Smooth muscle cell of trachea (primary cell): ENCODE data around the gene PSMD11. TPM values are rescaled to one million over a fixed set of nuclear protein-coding genes. Genes with fewer than 3 reads are reported as not detected.

Experiments
- total RNA-seq: library from RNA; depleted of rRNA; stranded (reverse); fragments of >200 nt; gene quantifications from 2 replicates; pipeline ENCODE4 v1.2.1, GENCODE V29; 2014

PSMD11 gene
- total RNA-seq = 71.5 and 112 TPM in 2 replicates

GRCh38 chr17:32444301-32445073 is at the start of gene PSMD11:
Gene PSMD11 (plus strand): TSS chr17:32444510. CDS start chr17:32444524, 14 bp downstream.

GRCh38 chr17:32486701-32487472 is 42.6 kb downstream of the PSMD11 start, which contains the start of gene CDK5R1:
Gene CDK5R1 (plus strand): TSS chr17:32486993. CDS start chr17:32487621, 628 bp downstream.

Other genes with a start within 250 kb of the PSMD11 start
- gene RHBDL3, start 178.7 kb upstream of the PSMD11 start, total RNA-seq = under 0.01 and 0.33 TPM in 2 replicates
- 12.6 and 21.8 TPM in 2 replicates for gene C17orf75, start 102.3 kb upstream of the PSMD11 start, total RNA-seq
- gene ZNF207, start 94.4 kb upstream of the PSMD11 start, total RNA-seq = 91.3 and 114 TPM in 2 replicates
- gene CDK5R1, start 42.5 kb downstream of the PSMD11 start, total RNA-seq = 0.29 and 0.83 TPM in 2 replicates